ENCODE measurements around the gene ARAP2. TPM values are rescaled to one million over a fixed set of nuclear protein-coding genes. Genes with fewer than 3 reads are reported as not detected.

ARAP2 gene
- total RNA-seq, 1 experiment from 2014 or later, result 25.8 TPM

GRCh38 chr4:36197501-36197900, 46.8 kb downstream of the ARAP2 start:
- Histone ChIP-seq H3K4me2 (no peak overlapping the region), H4K20me1 (ENCODE audit: insufficient read depth) (no peaks in the 10 kb centered on the region), H3K4me3 (no peak overlapping the region), H2AFZ (no peak overlapping the region), H3F3A (ENCODE audit: insufficient read depth, low read depth) (no peaks in the 10 kb centered on the region), H3K79me2 (ENCODE audit: low read depth) (no peaks in the 10 kb centered on the region), H3K27ac (no peak overlapping the region), H3K4me1 (replicated peaks; ENCODE audit: insufficient read depth) (no peaks in the 10 kb centered on the region), H3K9me2 (ENCODE audit: insufficient read depth) (no peaks in the 10 kb centered on the region), H3K9me3 (ENCODE audit: insufficient read depth, low read depth) (no peaks in the 10 kb centered on the region), H3K27me3 (ENCODE audit: insufficient read depth, low read depth) (no peaks in the 10 kb centered on the region), H3K36me3 (ENCODE audit: low read depth) (0 out of 2 replicates have a peak, but pooled peaks cover 10% of the 10 kb centered on the region)
- ChIA-PET POLR2A (ENCODE audit: unreplicated experiment) (no interaction called here), CTCF (no interaction called here)
- intact Hi-C loops (cut with micrococcal nuclease; ENCODE audit: unreplicated experiment), result loop anchor here (10.0 kb wide), 1 partner anchor 97 kb away; no protein-coding TSS in a partner anchor
- TF ChIP-seq EZH2 (IDR thresholded peaks at IDR 0.05; ENCODE audit: low read depth) (no peak), CTCF (conservative IDR thresholded peaks at IDR 0.05) (no peak)
- no peak for DNase-seq
- BruUV-seq (replicated peaks), result no TSS peak

- no TSS peak for BruUV-seq (replicated peaks)
- ChIA-PET POLR2A (ENCODE audit: unreplicated experiment) (no interaction called here), CTCF (no interaction called here)
- no peak for TF ChIP-seq EZH2 (IDR thresholded peaks at IDR 0.05; ENCODE audit: low read depth)
- no peak for TF ChIP-seq CTCF (conservative IDR thresholded peaks at IDR 0.05)
- no peaks in the 10 kb centered on the region for H3F3A ChIP-seq (ENCODE audit: insufficient read depth, low read depth)
- H3K27ac ChIP-seq, result no peak overlapping the region
- H3K79me2 ChIP-seq (ENCODE audit: low read depth), result no peaks in the 10 kb centered on the region
- H2AFZ ChIP-seq, result no peak overlapping the region
- no peaks in the 10 kb centered on the region for H3K27me3 ChIP-seq (ENCODE audit: insufficient read depth, low read depth)
- intact Hi-C loops (cut with micrococcal nuclease; ENCODE audit: unreplicated experiment), result loop anchor here (10.0 kb wide), 1 partner anchor 98 kb away; no protein-coding TSS in a partner anchor
- H3K9me2 ChIP-seq (ENCODE audit: insufficient read depth), result no peaks in the 10 kb centered on the region
- H3K4me1 ChIP-seq (replicated peaks; ENCODE audit: insufficient read depth), result no peaks in the 10 kb centered on the region
- DNase-seq, result no peak
- no peak overlapping the region for H3K4me2 ChIP-seq
- 0 out of 2 replicates have a peak, but pooled peaks cover 10% of the 10 kb centered on the region for H3K36me3 ChIP-seq (ENCODE audit: low read depth)
- no peaks in the 10 kb centered on the region for H4K20me1 ChIP-seq (ENCODE audit: insufficient read depth)
- H3K4me3 ChIP-seq, result no peak overlapping the region
- no peaks in the 10 kb centered on the region for H3K9me3 ChIP-seq (ENCODE audit: insufficient read depth, low read depth)
Observed at GRCh38 chr4:36196145-36196913, 48.0 kb downstream of the ARAP2 start.

- DNase-seq, result no peak
- BruUV-seq (replicated peaks), result no TSS peak
Observed at GRCh38 chr4:36192922-36193321, 51.4 kb downstream of the ARAP2 start.

More at GRCh38 chr4:36192922-36193321, 51.4 kb downstream of the ARAP2 start:
- no peak overlapping the region for H2AFZ ChIP-seq
- no peaks in the 10 kb centered on the region for H4K20me1 ChIP-seq (ENCODE audit: insufficient read depth)
- H3K27ac ChIP-seq, result no peak overlapping the region
- no peaks in the 10 kb centered on the region for H3K27me3 ChIP-seq (ENCODE audit: insufficient read depth, low read depth)
- 0 out of 2 replicates have a peak, but pooled peaks cover 10% of the 10 kb centered on the region for H3K36me3 ChIP-seq (ENCODE audit: low read depth)
- CTCF ChIA-PET, result no interaction called here
- intact Hi-C loops (cut with micrococcal nuclease; ENCODE audit: unreplicated experiment), result loop anchor here (10.0 kb wide), 1 partner anchor 102 kb away; no protein-coding TSS in a partner anchor
- H3K79me2 ChIP-seq (ENCODE audit: low read depth), result no peaks in the 10 kb centered on the region
- H3K4me2 ChIP-seq, result no peak overlapping the region
- TF ChIP-seq CTCF (conservative IDR thresholded peaks at IDR 0.05) (no peak), EZH2 (IDR thresholded peaks at IDR 0.05; ENCODE audit: low read depth) (no peak)
- H3K9me2 ChIP-seq (ENCODE audit: insufficient read depth), result no peaks in the 10 kb centered on the region
- H3K4me1 ChIP-seq (replicated peaks; ENCODE audit: insufficient read depth), result no peaks in the 10 kb centered on the region
- no peak overlapping the region for H3K4me3 ChIP-seq
- H3F3A ChIP-seq (ENCODE audit: insufficient read depth, low read depth), result no peaks in the 10 kb centered on the region; the same call in 1 of the 2 replicates
- POLR2A ChIA-PET (ENCODE audit: unreplicated experiment), result no interaction called here
- H3K9me3 ChIP-seq (ENCODE audit: insufficient read depth, low read depth), result no peaks in the 10 kb centered on the region

Measured in PC-9 (cell line).